Psoas muscle (tissue), 8 donors: ENCODE measurements around the gene GKAP1. TPM values are rescaled to one million over a fixed set of nuclear protein-coding genes. Genes with fewer than 3 reads are reported as not detected.
"Not testable (repeated sequence)": the region's sequence is repeated elsewhere in the genome, so short reads cannot be mapped to it uniquely, and the experiment has no call there.

ENCODE experiments used
- ATAC-seq, 4 donors: fragments of 200-7000 bp; cut with Tn5 transposase; one replicate each; pipeline ENCODE4 v1.9.1; 2020; ENCODE audit warnings: moderate library complexity in 3 of 4, mild to moderate bottlenecking in 2 of 4
- DNase-seq, 2 donors: peaks; one replicate each; pipeline ENCODE4 v3.0.0-alpha.2; 2020
- H3K27ac ChIP-seq: fragments of 200-600 bp; one replicate; pipeline ENCODE4 v1.8.0; 2022
- H3K27me3 ChIP-seq, 3 donors: fragments of 200-600 bp in 1 of 3; one replicate each; pipeline versions ENCODE4 v1.6.1 to v1.8.0; 2013 to 2022; ENCODE audit warnings: low read length in 2 of 3, mild to moderate bottlenecking in 2 of 3, moderate library complexity in 1 of 3; ENCODE audit not compliant: insufficient read depth in 3 of 3
- H3K36me3 ChIP-seq, 2 donors: fragments of 200-600 bp in 1 of 2; one replicate each; pipeline versions ENCODE4 v1.6.1 to v1.8.0; 2013 to 2022; ENCODE audit warnings: low read depth in 1 of 2, mild to moderate bottlenecking in 1 of 2, moderate library complexity in 1 of 2; ENCODE audit not compliant: insufficient read depth in 1 of 2
- H3K4me1 ChIP-seq: fragments of 200-600 bp; one replicate; pipeline ENCODE4 v1.8.0; 2022
- H3K4me3 ChIP-seq: fragments of 200-600 bp; one replicate; pipeline ENCODE4 v1.8.0; 2022; ENCODE audit warnings: mild to moderate bottlenecking
- H3K9me3 ChIP-seq: fragments of 200-600 bp; one replicate; pipeline ENCODE4 v1.8.0; 2022
- CTCF ChIP-seq: fragments of 200-600 bp; IDR thresholded peaks from one replicate; pipeline ENCODE4 v1.8.0; 2022; ENCODE audit warnings: antibody characterized with exemption
- WGBS, 3 donors: extraction: QIAGEN DNeasy Blood & Tissue Kit; methylation state at CpG; one replicate each; pipeline versions ENCODE4 v1.1.6 to v1.1.7; 2013; 5-methylcytosine and 5-hydroxymethylcytosine counted together
- intact Hi-C, 2 donors: fragments of 100-400 bp; cut with DNase I; formaldehyde crosslinking; loops; one replicate each; pipeline versions ENCODE4 v1.11.0 to v1.14.2; 2022
- polyA plus RNA-seq, 3 donors: library from polyadenylated mRNA; stranded (reverse); fragments of 200-250 nt; gene quantifications; one replicate each; pipeline ENCODE4 v1.2.3, GENCODE V29; 2013
- total RNA-seq, 4 donors: library from RNA; stranded (reverse); fragmentation: NEBNext Ultra II Directional in 2 of 4; extraction: Animal tissue kit (Norgen Biotek cat#: 25700) in 2 of 4; gene quantifications; one replicate each; pipeline versions ENCODE4 v1.2.1 to v1.2.4, GENCODE V29; 2021 to 2023
- donor health status: healthy with polysubstance abuse.
- donor health status: DM: no; HTN: no; CAD: no; lungs with moderate emphysema.
- donor health status: Bipolar disorder and iron deficiency.
- donor health status: healthy.
- donor health status: DM: yes; HTN: yes; CAD: no.
- donor health status: DM: no; HTN: no; CAD: no.
- donor health status: DM: no; HTN: no; CAD: no.
- donor health status: DM: yes; HTN: yes; CAD: no.

The GKAP1 gene
- total and polyA plus RNA-seq, 7 donors, result 13.4 to 89.1 (median 38.3) TPM

- intact Hi-C loops, ATAC-seq, DNase-seq, H3K27ac ChIP-seq, H3K4me1 ChIP-seq, H3K4me3 ChIP-seq, H3K27me3 ChIP-seq, H3K9me3 ChIP-seq: not testable (repeated sequence)
- 96 to 100% methylated on average over 6 to 23 of the region's 31 CpGs; no CpG with 5 or more reads in 1 of the 3 donors for WGBS, 3 donors
- H3K36me3 ChIP-seq, result peaks cover 0 to 17% of the 10 kb centered on the region in 2 donors
These were observed 13.1 kb downstream of the GKAP1 start for GRCh38 chr9:83804454-83804853.

- intact Hi-C loops, H3K27me3 ChIP-seq, H3K4me1 ChIP-seq, H3K9me3 ChIP-seq, ATAC-seq, H3K27ac ChIP-seq, DNase-seq, H3K4me3 ChIP-seq: not testable (repeated sequence)
- WGBS, 3 donors, result 80 to 98% (median 95%) methylated on average over 1 to 27 of the region's 33 CpGs
- H3K36me3 ChIP-seq, result peaks cover 0 to 22% of the 10 kb centered on the region in 2 donors
These were observed 13.6 kb downstream of the GKAP1 start for GRCh38 chr9:83803941-83804340.

GRCh38 chr9:83800236-83801033 is 17.1 kb downstream of the GKAP1 start:
- no peaks in the 10 kb centered on the region for H3K4me1 ChIP-seq
- 59 to 72% (median 61%) methylated on average over 13 of the region's 13 CpGs for WGBS, 3 donors
- H3K4me3 ChIP-seq, result no peak overlapping the region
- H3K27me3 ChIP-seq, result no peaks in the 10 kb centered on the region
- no peak overlapping the region for H3K27ac ChIP-seq
- DNase-seq (no peak), ATAC-seq (peak in 2 of 4 donors; percentile 57 to 61)
- no peak for TF ChIP-seq CTCF
- peaks cover 5 to 45% of the 10 kb centered on the region in 2 donors for H3K36me3 ChIP-seq
- intact Hi-C loops, result no loop called here
- no peaks in the 10 kb centered on the region for H3K9me3 ChIP-seq

GRCh38 chr9:83794051-83794450 is 23.5 kb downstream of the GKAP1 start:
- Histone ChIP-seq H3K4me3 (no peak overlapping the region), H3K4me1 (no peaks in the 10 kb centered on the region), H3K9me3 (no peaks in the 10 kb centered on the region), H3K27ac (no peak overlapping the region), H3K27me3 (no peaks in the 10 kb centered on the region), H3K36me3 (peaks cover 5 to 70% of the 10 kb centered on the region in 2 donors)
- 99 to 100% (median 100%) methylated on average over 2 of the region's 2 CpGs for WGBS, 3 donors
- no peak for DNase-seq
- intact Hi-C loops, result loop anchor here in 1 of 2 donors (10.0 kb wide), 1 partner anchor 59 kb away; no protein-coding TSS in a partner anchor
- TF ChIP-seq CTCF, result no peak
- ATAC-seq, result no peak

GRCh38 chr9:83792746-83793145 is 24.8 kb downstream of the GKAP1 start:
- H3K4me1 ChIP-seq, result no peaks in the 10 kb centered on the region
- TF ChIP-seq CTCF, result no peak
- no peak for DNase-seq
- H3K27me3 ChIP-seq, result no peaks in the 10 kb centered on the region
- no peaks in the 10 kb centered on the region for H3K9me3 ChIP-seq
- H3K4me3 ChIP-seq, result no peak overlapping the region
- no peak for ATAC-seq
- H3K27ac ChIP-seq, result no peak overlapping the region
- intact Hi-C loops, result loop anchor here in 1 of 2 donors (10.0 kb wide), 1 partner anchor 58 kb away; no protein-coding TSS in a partner anchor
- WGBS, 3 donors, result 88 to 95% (median 90%) methylated on average over 1 of the region's 1 CpG
- peaks cover 5 to 64% of the 10 kb centered on the region in 2 donors for H3K36me3 ChIP-seq
